NCI-H1105 (cell line): ENCODE results near the gene WASF3.
"Not testable (repeated sequence)": the region's sequence is repeated elsewhere in the genome, so short reads cannot be mapped to it uniquely, and the experiment has no call there.

Experiments
- DNase-seq: peaks from one replicate; lab custom pipeline; 2025; lab: John Stamatoyannopoulos, UW

Gene WASF3

DNA sequence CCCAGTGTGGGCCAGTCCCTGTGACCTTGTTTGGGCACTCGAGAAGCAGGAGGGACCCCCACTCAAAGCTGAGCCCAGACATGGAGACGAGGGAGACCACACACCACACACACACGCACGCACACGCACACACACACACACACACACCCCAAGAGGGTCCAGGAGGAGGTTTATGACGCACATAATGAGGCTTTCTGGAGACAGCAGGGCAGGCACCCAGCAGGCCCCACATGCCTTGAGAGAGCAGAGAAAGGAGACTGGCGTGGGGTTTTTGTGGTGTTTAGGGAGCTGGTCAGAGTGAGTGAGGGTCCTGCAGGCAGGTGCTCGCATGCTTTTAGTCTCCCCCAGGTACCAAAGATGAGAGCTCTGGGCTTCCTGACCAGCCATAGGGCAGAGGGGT, 160.7 kb downstream of the WASF3 start:
- DNase-seq, result no peak

DNA sequence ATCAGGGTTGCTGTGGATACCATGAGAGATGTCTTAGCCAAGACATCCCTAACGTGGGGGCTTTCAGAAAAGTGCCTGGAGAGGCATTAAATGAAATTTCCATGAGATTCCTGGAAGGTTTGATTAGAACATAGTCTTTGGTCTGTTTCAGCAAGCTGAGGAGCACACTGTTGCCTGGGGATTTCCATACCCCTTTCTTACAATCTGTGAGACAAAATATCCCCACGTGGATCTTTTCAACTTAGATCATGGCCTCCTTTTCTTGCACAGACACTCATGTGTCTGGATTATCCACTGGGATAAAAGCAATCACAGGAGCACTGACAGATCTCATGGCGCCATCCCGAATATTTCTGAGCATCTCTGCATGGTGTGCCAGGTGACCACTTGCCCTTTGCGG, 161.4 kb downstream of the WASF3 start:
- DNase-seq, result no peak

DNA sequence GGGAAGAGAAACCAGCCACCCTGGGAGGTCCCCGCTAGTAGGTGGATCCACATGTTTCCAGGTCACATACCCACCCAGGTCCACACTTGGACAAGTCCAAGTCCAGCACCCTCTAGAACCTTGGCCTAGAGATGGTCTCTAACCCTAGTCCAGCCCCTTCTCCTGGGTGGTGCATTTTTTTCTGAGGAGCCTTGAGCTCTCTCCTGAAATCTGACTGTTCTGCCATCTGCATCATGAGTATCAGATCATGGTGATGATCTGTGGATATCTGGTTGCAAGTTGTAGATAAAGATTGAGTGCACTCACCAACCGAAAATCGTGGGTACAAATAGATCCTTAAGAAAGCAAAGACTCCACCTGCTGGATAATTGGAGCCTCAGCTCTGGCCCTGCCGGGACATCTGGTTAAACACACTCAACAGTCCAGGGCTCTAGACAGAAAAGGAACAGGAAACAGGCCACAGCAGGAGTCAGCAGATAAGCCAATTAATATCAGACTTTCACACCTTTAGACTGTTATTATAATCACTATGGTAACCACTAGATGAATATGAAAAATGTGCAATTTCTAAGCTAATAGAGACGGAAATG, 162.0 kb downstream of the WASF3 start:
- DNase-seq, result no peak

DNA sequence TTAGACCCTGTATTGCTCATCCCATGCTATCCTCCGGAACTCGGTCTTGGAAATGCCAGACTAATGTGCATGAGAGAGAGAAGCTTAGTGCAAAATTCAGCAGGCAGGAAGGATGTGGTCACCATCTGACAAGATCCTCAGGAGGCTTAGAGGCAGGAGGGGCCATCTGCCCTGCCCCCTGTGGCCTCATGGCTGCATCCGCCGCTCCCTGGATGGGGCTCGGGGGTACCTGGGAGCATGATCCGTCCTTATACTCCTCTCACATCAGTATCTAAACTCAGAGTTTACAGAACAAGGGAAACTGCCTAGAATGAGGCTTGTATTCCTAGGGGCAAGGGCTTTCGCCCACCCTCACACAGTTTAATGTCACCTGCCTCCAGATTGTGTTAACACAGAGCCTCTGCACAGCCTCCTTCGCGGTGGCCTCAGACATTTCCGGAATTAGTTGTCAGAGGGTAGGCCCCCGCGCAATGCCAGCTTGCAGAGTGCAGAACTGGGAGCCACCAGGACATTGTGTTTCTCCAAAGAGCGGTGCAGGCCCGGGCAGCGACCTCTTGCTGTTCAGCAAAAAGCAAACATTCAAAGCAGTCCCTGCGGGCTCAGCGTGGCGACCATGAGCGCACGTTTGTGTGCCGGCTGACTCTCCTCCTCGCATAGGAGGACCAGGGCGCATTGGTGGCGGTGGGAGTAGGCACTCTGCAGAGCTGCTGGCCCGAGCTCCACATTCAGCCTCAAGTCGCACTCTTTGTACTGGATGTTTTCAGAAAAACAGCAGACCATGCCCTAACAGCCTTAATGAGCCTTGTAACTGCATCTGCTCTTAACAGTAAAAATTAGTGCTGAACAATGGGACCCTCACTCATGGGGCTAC, 164.0 kb downstream of the WASF3 start:
- DNase-seq, result no peak

DNA sequence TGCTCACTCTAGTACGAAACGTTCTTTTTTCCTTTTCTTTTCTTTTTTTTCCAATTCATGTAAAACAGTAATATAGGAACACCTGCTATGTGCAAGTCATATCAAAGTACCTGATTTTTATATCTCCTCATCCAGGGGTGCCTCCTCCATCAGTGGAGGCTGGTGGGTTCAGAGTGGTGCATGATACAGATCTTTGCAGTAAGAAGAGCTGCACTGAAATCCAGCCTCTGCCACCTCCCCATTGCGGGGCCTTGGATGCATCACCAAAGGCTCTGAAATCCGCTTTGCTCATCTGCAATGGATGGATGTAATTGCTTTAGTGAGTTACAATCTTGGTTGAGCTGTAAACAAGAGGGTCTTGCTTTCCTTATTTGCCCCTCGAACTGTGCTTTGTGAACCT, 164.8 kb downstream of the WASF3 start:
- DNase-seq, result no peak

DNA sequence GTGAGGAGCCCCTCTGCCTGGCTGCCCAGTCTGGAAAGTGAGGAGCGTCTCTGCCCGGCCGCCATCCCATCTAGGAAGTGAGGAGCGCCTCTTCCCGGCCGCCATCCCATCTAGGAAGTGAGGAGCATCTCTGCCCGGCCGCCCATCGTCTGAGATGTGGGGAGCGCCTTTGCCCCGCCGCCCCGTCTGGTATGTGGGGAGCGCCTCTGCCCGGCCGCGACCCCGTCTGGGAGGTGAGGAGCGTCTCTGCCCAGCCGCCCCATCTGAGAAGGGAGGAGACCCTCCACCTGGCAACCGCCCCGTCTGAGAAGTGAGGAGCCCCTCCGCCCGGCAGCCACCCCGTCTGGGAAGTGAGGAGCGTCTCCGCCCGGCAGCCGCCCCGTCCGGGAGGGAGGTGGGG, 166.1 kb downstream of the WASF3 start:
- not testable (repeated sequence) for DNase-seq

DNA sequence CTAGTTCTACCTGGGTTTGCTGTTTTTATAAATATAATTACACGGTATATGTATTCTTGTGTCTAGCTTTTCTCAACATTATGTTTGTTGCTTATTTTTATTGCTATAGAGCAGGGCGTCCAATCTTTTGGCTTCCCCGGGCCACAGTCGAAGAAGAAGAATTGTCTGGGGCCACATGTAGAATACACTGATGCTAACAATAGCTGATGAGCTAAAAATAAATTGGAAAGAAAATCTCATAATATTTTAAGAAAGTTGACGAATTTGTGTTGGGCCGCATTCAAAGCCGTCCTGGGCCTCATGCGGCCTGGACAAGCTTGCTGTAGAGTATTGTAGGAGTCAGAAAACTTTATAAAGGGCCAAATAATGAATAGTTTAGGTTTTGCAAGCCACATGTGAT, 169.2 kb downstream of the WASF3 start:
- DNase-seq, result no peak

DNA sequence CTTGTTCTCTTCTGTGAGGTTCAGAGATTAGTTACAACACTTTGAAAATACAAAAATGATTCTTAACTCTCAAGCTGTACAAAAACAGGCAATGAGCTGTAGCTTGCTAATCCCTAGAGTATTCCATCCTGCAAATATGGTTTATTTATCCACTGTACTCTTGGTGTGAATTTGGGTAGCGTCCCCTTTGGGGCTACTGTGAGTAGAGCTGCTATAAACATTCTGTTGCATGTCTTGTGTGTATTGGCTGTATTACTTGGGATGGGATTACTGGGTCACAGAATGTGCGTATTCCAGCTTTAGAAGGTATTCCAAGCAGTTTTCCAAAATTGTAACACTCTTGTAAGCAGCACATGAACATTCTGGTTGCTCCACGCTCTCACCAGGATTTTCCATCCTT, 169.6 kb downstream of the WASF3 start:
- DNase-seq, result no peak

DNA sequence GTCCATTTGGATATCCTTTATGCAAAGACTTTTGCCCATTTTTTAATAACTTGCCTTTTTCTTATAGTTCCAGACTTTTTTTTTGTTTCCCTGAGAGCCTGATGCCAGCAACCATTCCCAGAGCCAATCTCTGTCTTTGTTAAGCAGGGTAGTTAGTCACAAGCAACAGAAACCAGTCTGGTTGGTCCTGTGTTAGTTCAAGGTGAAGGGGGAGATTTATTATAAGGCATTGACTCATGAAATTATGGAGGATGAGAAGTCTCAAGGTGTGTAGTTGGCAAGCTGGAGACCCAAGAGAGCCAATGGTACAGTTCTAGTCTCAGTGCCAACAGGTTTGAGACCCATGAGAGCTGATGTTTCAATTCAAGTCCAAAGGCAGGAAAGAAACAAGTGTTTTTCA, 170.2 kb downstream of the WASF3 start:
- no peak for DNase-seq

DNA sequence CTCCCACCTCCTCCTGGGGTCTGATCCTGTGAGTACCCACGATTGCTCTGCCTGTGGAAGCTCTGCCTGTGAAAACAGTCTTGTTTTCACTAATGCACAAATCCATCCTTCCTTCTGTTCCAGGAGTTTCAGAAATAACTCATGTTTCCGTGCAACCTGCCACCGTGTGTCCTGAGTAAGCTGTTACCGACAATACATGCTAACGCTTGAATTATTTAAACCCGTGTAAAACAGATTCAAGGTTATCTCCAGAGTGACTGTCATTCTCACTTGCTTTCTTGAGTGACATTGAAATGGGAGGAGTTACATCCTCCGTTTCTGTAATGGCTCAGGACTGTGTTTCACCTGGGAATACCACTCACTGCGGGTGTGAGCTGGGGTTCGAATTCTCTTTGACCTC, 178.2 kb downstream of the WASF3 start:
- DNase-seq, result no peak
